H1 (cell line): ENCODE measurements around the gene AAK1. TPM values are rescaled to one million over a fixed set of nuclear protein-coding genes. Genes with fewer than 3 reads are reported as not detected.

ENCODE experiments used
- CTCF ChIA-PET: fragments of 300-600 bp; sonication (Branson Sonifier 250); formaldehyde crosslinking; loops from one replicate; lab custom pipeline; 2021; ENCODE audit not compliant: partially characterized antibody; lab: Charles Lee
- POLR2A ChIA-PET: fragments of 300-600 bp; sonication (Branson Sonifier 250); formaldehyde crosslinking; loops from one replicate; lab custom pipeline; 2021; ENCODE audit warnings: inconsistent platforms; ENCODE audit not compliant: partially characterized antibody; lab: Charles Lee
- DNase-seq, 2 experiments: peaks; one replicate each; pipeline versions ENCODE4 v3.0.0 to v3.0.0-alpha.2; 2010 to 2022; ENCODE audit warnings: low spot score in 2 of 2, low read depth in 1 of 2, mixed read lengths in 1 of 2
- FAIRE-seq: peaks from 2 replicates; lab custom pipeline; 2011; peaks lifted over from hg19 to GRCh38; lab: Jason Lieb, UNC
- H2AFZ ChIP-seq: 2 replicates; pipeline ENCODE4 v1.8.1; 2012; ENCODE audit warnings: low read length, inconsistent platforms
- H2AK5ac ChIP-seq: 2 replicates; pipeline ENCODE4 v1.6.1; 2013; ENCODE audit warnings: low read depth, low read length
- H2BK120ac ChIP-seq: replicated peaks from 2 replicates; pipeline ENCODE3; 2013; ENCODE audit warnings: low read depth, low read length, inconsistent platforms
- H2BK12ac ChIP-seq: 2 replicates; pipeline ENCODE4 v1.6.1; 2013; ENCODE audit warnings: low read depth, low read length
- H2BK15ac ChIP-seq: 2 replicates; pipeline ENCODE4 v1.6.1; 2013; ENCODE audit warnings: low read length
- H2BK20ac ChIP-seq: 2 replicates; pipeline ENCODE4 v1.6.1; 2013; ENCODE audit warnings: low read length
- H2BK5ac ChIP-seq: 2 replicates; pipeline ENCODE4 v1.6.1; 2013; ENCODE audit warnings: low read depth, low read length
- H3K14ac ChIP-seq: 2 replicates; pipeline ENCODE4 v1.6.1; 2013; ENCODE audit warnings: inconsistent platforms; ENCODE audit not compliant: insufficient read length
- H3K18ac ChIP-seq: 2 replicates; pipeline ENCODE4 v1.6.1; 2013; ENCODE audit warnings: low read length; ENCODE audit errors: extremely low read depth
- H3K23ac ChIP-seq: 2 replicates; pipeline ENCODE4 v1.6.1; 2013; ENCODE audit warnings: inconsistent platforms; ENCODE audit not compliant: insufficient read length
- H3K23me2 ChIP-seq: 2 replicates; pipeline ENCODE4 v1.6.1; 2013; ENCODE audit warnings: low read depth, low read length
- H3K27ac ChIP-seq: 2 replicates; pipeline ENCODE4 v1.6.1; 2011; ENCODE audit warnings: low read depth, low read length, inconsistent platforms
- H3K27me3 ChIP-seq, 4 experiments: replicated peaks in 1 of 4; 1 replicate in 1 of 4; 2 replicates in 3 of 4; pipeline versions ENCODE4 v1.6.1 to v1.8.1; 2011 to 2013; ENCODE audit warnings: low read length in 3 of 4, mild to moderate bottlenecking in 3 of 4, inconsistent platforms in 2 of 4, mixed read lengths in 2 of 4, moderate library complexity in 1 of 4; ENCODE audit not compliant: control insufficient read depth in 3 of 4, insufficient read depth in 3 of 4; ENCODE audit errors: extremely low read depth in 1 of 4
- H3K36me3 ChIP-seq, 4 experiments: 2 replicates each; pipeline versions ENCODE4 v1.6.1 to v1.8.1; 2011 to 2013; ENCODE audit warnings: mild to moderate bottlenecking in 4 of 4, low read length in 3 of 4, moderate library complexity in 2 of 4, control low read depth in 1 of 4, inconsistent platforms in 1 of 4; ENCODE audit not compliant: insufficient read depth in 4 of 4, control insufficient read depth in 2 of 4
- H3K4ac ChIP-seq: replicated peaks from 2 replicates; pipeline ENCODE3; 2013; ENCODE audit warnings: low read length, low read depth, mixed read lengths, inconsistent platforms; ENCODE audit not compliant: insufficient read length
- H3K4me1 ChIP-seq, 4 experiments: replicated peaks in 1 of 4; 1 replicate in 1 of 4; 2 replicates in 3 of 4; pipeline versions ENCODE4 v1.6.1 to v1.8.1; 2011 to 2013; ENCODE audit warnings: low read length in 3 of 4, inconsistent platforms in 2 of 4, mixed read lengths in 1 of 4; ENCODE audit not compliant: insufficient read depth in 4 of 4, control insufficient read depth in 3 of 4
- H3K4me2 ChIP-seq, 2 experiments: 2 replicates each; pipeline versions ENCODE4 v1.6.1 to v1.8.1; 2011 to 2013; ENCODE audit warnings: low read depth in 2 of 2, low read length in 2 of 2, control low read depth in 1 of 2, inconsistent platforms in 1 of 2, mild to moderate bottlenecking in 1 of 2; ENCODE audit not compliant: insufficient read depth in 1 of 2
- H3K4me3 ChIP-seq, 4 experiments: fragments of 200-600, 300-600 bp in 1 of 4; sonication (generic), shearing (Covaris generic), sonication (Bioruptor Twin) in 1 of 4; 2 replicates each; pipeline versions ENCODE4 v1.5.1 to v1.8.1; 2011 to 2016; ENCODE audit warnings: low read length in 4 of 4, low read depth in 3 of 4, control low read depth in 2 of 4, inconsistent platforms in 2 of 4, mild to moderate bottlenecking in 2 of 4, mixed read lengths in 1 of 4, moderate library complexity in 1 of 4; ENCODE audit not compliant: insufficient read depth in 2 of 4; ENCODE audit errors: extremely low read depth in 1 of 4
- H3K56ac ChIP-seq: replicated peaks from 2 replicates; pipeline ENCODE3; 2013; ENCODE audit warnings: low read depth, mild to moderate bottlenecking, mixed read lengths, low read length, inconsistent platforms; ENCODE audit not compliant: insufficient read length
- H3K79me1 ChIP-seq: 2 replicates; pipeline ENCODE4 v1.6.1; 2013; ENCODE audit warnings: low read depth, low read length, control low read depth
- H3K79me2 ChIP-seq, 2 experiments: 2 replicates each; pipeline versions ENCODE4 v1.6.1 to v1.8.1; 2012 to 2013; ENCODE audit warnings: low read length in 2 of 2, mild to moderate bottlenecking in 2 of 2, inconsistent platforms in 1 of 2; ENCODE audit not compliant: insufficient read depth in 2 of 2, control insufficient read depth in 1 of 2
- H3K9ac ChIP-seq, 4 experiments: replicated peaks in 1 of 4; 1 replicate in 1 of 4; 2 replicates in 3 of 4; pipeline versions ENCODE4 v1.6.1 to v1.8.1; 2011 to 2013; ENCODE audit warnings: low read depth in 3 of 4, low read length in 3 of 4, control low read depth in 2 of 4, mild to moderate bottlenecking in 2 of 4, moderate library complexity in 2 of 4, inconsistent platforms in 1 of 4; ENCODE audit errors: extremely low read depth in 1 of 4
- H3K9me3 ChIP-seq, 2 experiments: 2 replicates each; pipeline versions ENCODE4 v1.6.1 to v1.8.1; 2012 to 2013; ENCODE audit warnings: mild to moderate bottlenecking in 2 of 2, moderate library complexity in 2 of 2, control low read depth in 1 of 2, inconsistent platforms in 1 of 2, low read depth in 1 of 2, low read length in 1 of 2, mixed read lengths in 1 of 2; ENCODE audit not compliant: insufficient read depth in 2 of 2
- H4K20me1 ChIP-seq, 2 experiments: replicated peaks in 1 of 2; 2 replicates each; pipeline versions ENCODE3 to v1.8.1; 2011 to 2013; ENCODE audit warnings: inconsistent platforms in 2 of 2, low read length in 2 of 2, mild to moderate bottlenecking in 1 of 2; ENCODE audit not compliant: insufficient read depth in 2 of 2, control insufficient read depth in 1 of 2
- H4K5ac ChIP-seq: 2 replicates; pipeline ENCODE4 v1.6.1; 2013; ENCODE audit warnings: low read length, low read depth, mixed read lengths, inconsistent platforms; ENCODE audit not compliant: insufficient read length
- H4K8ac ChIP-seq: 2 replicates; pipeline ENCODE4 v1.8.0; 2013; ENCODE audit warnings: mild to moderate bottlenecking, moderate library complexity, low read length, inconsistent platforms; ENCODE audit not compliant: insufficient read depth; ENCODE audit errors: extremely low read depth
- H4K91ac ChIP-seq: replicated peaks from 2 replicates; pipeline ENCODE3; 2013; ENCODE audit warnings: low read length, mixed read lengths, inconsistent platforms; ENCODE audit not compliant: insufficient read length
- CHD2 ChIP-seq: IDR thresholded peaks from 2 replicates; pipeline ENCODE4 v1.6.1; 2012; ENCODE audit warnings: low read length, improper control_type of control experiment
- FOSL1 ChIP-seq: IDR thresholded peaks from 2 replicates; pipeline ENCODE4 v1.6.1; 2011; ENCODE audit warnings: mild to moderate bottlenecking, low read depth, low read length, moderate library complexity; ENCODE audit not compliant: insufficient read depth
- HDAC6 ChIP-seq: IDR thresholded peaks from one replicate; pipeline ENCODE4 v1.7.1; 2012; ENCODE audit warnings: low read depth, mild to moderate bottlenecking, inconsistent platforms, low read length, moderate library complexity
- POU5F1 ChIP-seq: IDR thresholded peaks from 2 replicates; pipeline ENCODE4 v1.6.1; 2011; ENCODE audit warnings: low read depth, mild to moderate bottlenecking, low read length, moderate library complexity
- RAD21 ChIP-seq, 2 experiments: IDR thresholded peaks in 1 of 2; conservative IDR thresholded peaks in 1 of 2; 2 replicates each; pipeline ENCODE4 v1.6.1; 2011; ENCODE audit warnings: low read depth in 2 of 2, low read length in 2 of 2, improper control_type of control experiment in 1 of 2, inconsistent platforms in 1 of 2, mild to moderate bottlenecking in 1 of 2, moderate library complexity in 1 of 2
- RBBP5 ChIP-seq: IDR thresholded peaks from 2 replicates; pipeline ENCODE4 v1.7.1; 2012; ENCODE audit warnings: low read depth, mild to moderate bottlenecking, inconsistent platforms, low read length, moderate library complexity, borderline replicate concordance
- SIX5 ChIP-seq: IDR thresholded peaks from 2 replicates; pipeline ENCODE4 v1.6.1; 2011; ENCODE audit warnings: mild to moderate bottlenecking, low read depth, low read length
- SRF ChIP-seq: IDR thresholded peaks from 2 replicates; pipeline ENCODE4 v1.6.1; 2011; ENCODE audit warnings: mild to moderate bottlenecking, low read depth, low read length, moderate library complexity
- SUZ12 ChIP-seq: fragments of 200-600 bp; sonication (generic); IDR thresholded peaks from 2 replicates; pipeline ENCODE4 v1.6.1; 2012; ENCODE audit warnings: mild to moderate bottlenecking, inconsistent platforms, low read length, moderate library complexity, mixed read lengths
- TCF12 ChIP-seq: IDR thresholded peaks from 2 replicates; pipeline ENCODE4 v1.6.1; 2011; ENCODE audit warnings: low read depth, mild to moderate bottlenecking, low read length
- WGBS, 2 experiments: shearing (Covaris generic) in 1 of 2; methylation state at CpG; one replicate each; pipeline versions ENCODE4 v1.1.6 to v1.1.7; 2013 to 2015; ENCODE audit warnings: low lambda C conversion rate in 2 of 2, mixed read lengths in 2 of 2, inconsistent platforms in 1 of 2, low coverage in 1 of 2, missing lambda C conversion rate in 1 of 2; ENCODE audit not compliant: insufficient replicate concordance in 2 of 2, insufficient coverage in 1 of 2, insufficient read length in 1 of 2; ENCODE audit errors: extremely low coverage in 1 of 2, missing lambda C conversion rate in 1 of 2; 5-methylcytosine and 5-hydroxymethylcytosine counted together
- polyA plus RNA-seq, 7 experiments: library from polyadenylated mRNA; depleted of rRNA in 3 of 7; stranded (reverse) in 5 of 7; unstranded in 2 of 7; fragments of >200 nt in 5 of 7; fragments of 200-250 nt in 2 of 7; gene quantifications; 1 replicate in 5 of 7; 2 replicates in 1 of 7; 4 replicates in 1 of 7; pipeline versions ENCODE4 v1.2.1 to v1.2.3, GENCODE V29; 2011 to 2013; ENCODE audit warnings: missing spikeins in 2 of 7, mixed read lengths in 2 of 7
- total RNA-seq: library from RNA; stranded (reverse); fragmentation: NEBNext Ultra II Directional; extraction: Animal tissue kit (Norgen Biotek cat#: 25700); gene quantifications from 2 replicates; pipeline ENCODE4 v1.2.1, GENCODE V29; 2021
- TF ChIP-seq, protein P1 (sequence below), 3 experiments: IDR thresholded peaks; 1 replicate in 2 of 3; 2 replicates in 1 of 3; pipeline versions ENCODE4 v1.5.1 to v1.6.1; 2011; ENCODE audit warnings: low read length in 3 of 3, mild to moderate bottlenecking in 3 of 3, inconsistent platforms in 2 of 3, low read depth in 1 of 3, moderate library complexity in 1 of 3; ENCODE audit not compliant: insufficient read depth in 1 of 3; ENCODE audit errors: control extremely low read depth in 1 of 3

The AAK1 gene
- total and polyA plus RNA-seq, 2 of the 8 experiments (the other 6 are each of a cell fraction or from before 2014, with no cell fraction given) = 10.0 to 40.5 TPM

- Histone ChIP-seq H4K8ac (no peak overlapping the region), H3K79me1 (peaks cover 14% of the 10 kb centered on the region), H2BK15ac (no peak overlapping the region), H4K5ac (no peak overlapping the region), H2BK20ac (no peak overlapping the region), H3K79me2 (peaks cover 4 to 35% of the 10 kb centered on the region in 2 experiments; a peak in 3 of 4 replicates), H3K4ac (no peak overlapping the region), H3K9ac (no peak overlapping the region), H3K4me3 (no peak overlapping the region), H4K91ac (no peak overlapping the region), H2BK5ac (no peak overlapping the region), H3K4me1 (peaks cover 0 to 2% (median 0%) of the 10 kb centered on the region in 4 experiments; a peak in 1 of 7 replicates), H2AK5ac (no peak overlapping the region), H3K23me2 (no peaks in the 10 kb centered on the region), H3K56ac (no peak overlapping the region), H3K18ac (no peak overlapping the region), H2AFZ (no peak overlapping the region), H3K27me3 (no peaks in the 10 kb centered on the region), H2BK120ac (no peak overlapping the region), H3K14ac (no peak overlapping the region), H3K4me2 (no peak overlapping the region), H3K9me3 (0 out of 4 replicates have a peak, but pooled peaks cover 0 to 2% of the 10 kb centered on the region in 2 experiments), H3K23ac (no peak overlapping the region), H2BK12ac (no peak overlapping the region), H3K27ac (no peak overlapping the region), H3K36me3 (peaks cover 0 to 4% (median 0%) of the 10 kb centered on the region in 4 experiments; a peak in 2 of 8 replicates), H4K20me1 (peaks cover 0 to 5% of the 10 kb centered on the region in 2 experiments)
- no peak for FAIRE-seq
- WGBS, 2 experiments = 93% methylated on average over 7 of the region's 7 CpGs; no CpG with 5 or more reads in 1 of the 2 experiments
- CTCF ChIA-PET = interaction anchor here (0.6 to 2.6 kb wide), 4 partner anchors 16 to 110 kb away, joined by 3 to 11 read pairs (median 4); no protein-coding TSS in a partner anchor
- POLR2A ChIA-PET = no interaction called here
- no peak for DNase-seq
- TF ChIP-seq TCF12 (no peak), RBBP5 (no peak), FOSL1 (no peak), RAD21 (IDR thresholded peaks at IDR 0.05 in 1 of 2, conservative IDR thresholded peaks at IDR 0.05 in 1 of 2; ENCODE audit: low read depth in 2 of 2, low read length in 2 of 2) (no peak), SUZ12 (no peak), HDAC6 (no peak), POU5F1 (no peak), CHD2 (no peak), SRF (no peak), SIX5 (no peak)
- TF ChIP-seq, protein P1, sequence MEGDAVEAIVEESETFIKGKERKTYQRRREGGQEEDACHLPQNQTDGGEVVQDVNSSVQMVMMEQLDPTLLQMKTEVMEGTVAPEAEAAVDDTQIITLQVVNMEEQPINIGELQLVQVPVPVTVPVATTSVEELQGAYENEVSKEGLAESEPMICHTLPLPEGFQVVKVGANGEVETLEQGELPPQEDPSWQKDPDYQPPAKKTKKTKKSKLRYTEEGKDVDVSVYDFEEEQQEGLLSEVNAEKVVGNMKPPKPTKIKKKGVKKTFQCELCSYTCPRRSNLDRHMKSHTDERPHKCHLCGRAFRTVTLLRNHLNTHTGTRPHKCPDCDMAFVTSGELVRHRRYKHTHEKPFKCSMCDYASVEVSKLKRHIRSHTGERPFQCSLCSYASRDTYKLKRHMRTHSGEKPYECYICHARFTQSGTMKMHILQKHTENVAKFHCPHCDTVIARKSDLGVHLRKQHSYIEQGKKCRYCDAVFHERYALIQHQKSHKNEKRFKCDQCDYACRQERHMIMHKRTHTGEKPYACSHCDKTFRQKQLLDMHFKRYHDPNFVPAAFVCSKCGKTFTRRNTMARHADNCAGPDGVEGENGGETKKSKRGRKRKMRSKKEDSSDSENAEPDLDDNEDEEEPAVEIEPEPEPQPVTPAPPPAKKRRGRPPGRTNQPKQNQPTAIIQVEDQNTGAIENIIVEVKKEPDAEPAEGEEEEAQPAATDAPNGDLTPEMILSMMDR (IDR thresholded peaks at IDR 0.05; ENCODE audit: control extremely low read depth in 1 of 3, insufficient read depth in 1 of 3, low read depth in 1 of 3, low read length in 3 of 3) = no peak
Measured at GRCh38 chr2:69615078-69615625, 28.4 kb downstream of the AAK1 start.
